NCI-H2171 treated with DMSO at 0.1 percent for 48 hours (cell line): ENCODE results near the gene LSP1.

Experiments
- DNase-seq: peaks from one replicate; lab custom pipeline; 2025; lab: John Stamatoyannopoulos, UW

The LSP1 gene

DNA sequence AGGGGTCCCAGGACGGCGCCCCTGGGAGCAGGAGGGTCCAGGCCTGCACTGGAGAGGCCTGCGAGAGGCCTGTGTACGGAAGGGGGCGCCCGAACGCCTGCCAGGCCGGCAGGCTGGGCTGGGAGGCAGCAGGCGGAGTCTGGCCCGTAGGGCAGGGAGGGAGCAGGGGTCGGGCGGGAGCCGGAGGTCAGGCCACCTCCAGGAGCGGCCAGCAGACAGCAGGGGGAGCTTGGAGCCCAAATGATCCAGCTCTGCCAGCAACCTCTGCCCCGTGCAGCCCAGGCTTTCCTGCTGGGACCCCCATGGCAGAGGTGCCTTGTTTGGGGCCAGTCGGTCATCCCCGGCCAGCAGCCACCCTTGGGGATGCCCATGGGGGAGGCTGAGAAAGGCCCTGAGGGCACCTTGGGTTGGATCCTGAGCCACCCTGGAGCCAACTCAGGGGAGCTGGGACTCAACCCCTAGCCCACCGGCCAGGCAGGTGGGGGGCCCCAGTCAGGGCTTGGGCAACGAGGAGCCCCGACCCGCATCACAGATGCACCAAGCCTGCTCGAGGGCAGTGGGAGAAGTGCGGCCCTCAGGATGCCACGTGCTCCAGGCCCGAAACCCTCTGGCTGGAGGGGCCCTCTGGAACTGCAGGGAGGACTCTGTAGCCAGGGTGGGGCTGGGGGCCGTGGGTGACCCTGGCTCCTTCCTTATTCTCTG lies 27.7 kb upstream of the LSP1 start:
- DNase-seq, result no peak

DNA sequence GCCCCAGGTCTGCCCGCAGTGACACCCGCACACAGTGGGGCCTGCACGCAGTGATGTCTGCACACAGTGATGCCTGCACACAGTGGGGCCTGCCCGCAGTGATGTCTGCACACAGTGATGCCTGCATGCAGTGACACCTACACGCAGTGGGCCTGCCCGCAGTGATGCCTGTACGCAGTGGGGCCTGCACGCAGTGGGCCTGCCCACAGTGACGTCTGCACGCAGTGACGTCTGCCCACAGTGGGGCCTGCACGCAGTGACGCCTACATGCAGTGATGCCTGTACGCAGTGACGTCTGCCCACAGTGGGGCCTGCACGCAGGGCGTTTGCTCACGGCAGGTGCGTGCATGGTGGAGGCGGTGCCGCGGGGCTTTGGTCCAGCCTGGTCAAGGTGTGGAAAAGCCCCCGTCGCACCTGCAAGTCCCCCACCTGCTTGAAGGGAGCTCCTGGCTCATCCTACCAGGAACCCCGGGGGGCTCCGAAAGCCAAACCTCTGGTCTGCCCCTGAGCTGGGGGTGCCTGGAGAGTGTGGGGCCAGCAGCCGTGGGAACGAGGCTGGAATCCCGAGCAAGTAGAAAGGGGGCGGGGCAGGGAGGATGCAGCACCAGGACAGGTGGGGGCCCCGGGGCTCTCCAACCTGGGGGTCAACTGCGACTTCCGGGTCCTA lies 27.0 kb upstream of the LSP1 start:
- no peak for DNase-seq

DNA sequence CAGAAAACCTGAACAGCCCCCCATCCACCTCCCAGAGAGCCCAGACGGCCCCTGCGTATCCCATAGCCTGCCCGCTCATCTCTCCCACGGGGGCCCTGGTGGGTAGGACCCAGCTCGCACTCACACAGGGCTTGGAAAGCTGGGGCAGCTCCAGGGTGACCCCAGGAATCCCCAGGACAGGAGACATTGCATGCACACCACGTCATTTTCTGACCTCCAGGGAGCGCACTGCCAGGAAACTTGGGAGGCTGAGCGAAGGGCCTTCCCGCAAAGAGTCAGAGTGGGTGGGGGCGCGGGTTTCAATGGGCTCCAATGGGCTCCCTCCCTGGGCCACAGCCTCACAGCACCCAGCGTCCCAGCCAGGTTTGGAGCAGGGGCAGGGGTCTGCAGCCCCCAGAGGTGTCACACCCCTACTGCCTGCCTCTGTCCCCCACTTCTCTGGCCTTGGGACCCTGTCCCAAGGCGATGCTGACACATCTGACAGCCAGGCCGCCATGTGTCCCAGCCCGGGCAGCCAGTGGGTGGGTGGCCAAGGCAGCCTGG lies 26.3 kb upstream of the LSP1 start:
- no peak for DNase-seq

DNA sequence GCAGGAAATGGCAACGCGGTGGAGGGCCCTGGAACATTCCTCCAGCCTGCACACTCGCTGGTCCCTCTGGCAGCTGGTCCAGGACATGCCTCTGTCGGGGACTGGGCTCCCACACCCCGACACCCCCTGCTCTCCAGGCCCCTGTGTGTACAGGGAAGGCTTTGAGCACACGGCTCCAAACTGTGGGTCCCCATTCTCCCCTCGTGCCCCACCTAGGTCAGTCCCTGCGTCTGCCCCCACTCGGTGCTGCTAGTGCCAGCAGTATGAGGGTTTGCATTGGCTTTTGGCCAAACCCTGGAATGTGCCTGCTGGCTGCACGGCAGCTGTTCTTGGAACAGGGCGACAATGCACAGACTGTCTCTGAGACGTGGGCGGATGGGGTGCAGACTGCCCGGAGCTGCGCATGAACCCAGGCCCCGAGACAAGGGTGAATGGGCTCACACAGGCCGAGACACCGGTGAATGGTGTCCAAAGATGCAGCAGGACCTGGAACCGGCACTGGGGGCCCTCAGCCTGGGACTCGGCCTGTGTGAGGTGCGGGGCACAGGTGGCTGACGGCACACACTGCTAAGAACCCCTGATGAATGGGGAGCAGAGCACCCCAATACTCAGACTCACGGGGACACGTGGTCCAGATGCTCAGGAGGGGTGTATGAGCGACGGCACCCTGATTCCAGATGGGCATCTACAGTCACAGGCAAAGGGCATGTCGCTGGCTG lies 25.6 kb upstream of the LSP1 start:
- peak; percentile 50 for DNase-seq

DNA sequence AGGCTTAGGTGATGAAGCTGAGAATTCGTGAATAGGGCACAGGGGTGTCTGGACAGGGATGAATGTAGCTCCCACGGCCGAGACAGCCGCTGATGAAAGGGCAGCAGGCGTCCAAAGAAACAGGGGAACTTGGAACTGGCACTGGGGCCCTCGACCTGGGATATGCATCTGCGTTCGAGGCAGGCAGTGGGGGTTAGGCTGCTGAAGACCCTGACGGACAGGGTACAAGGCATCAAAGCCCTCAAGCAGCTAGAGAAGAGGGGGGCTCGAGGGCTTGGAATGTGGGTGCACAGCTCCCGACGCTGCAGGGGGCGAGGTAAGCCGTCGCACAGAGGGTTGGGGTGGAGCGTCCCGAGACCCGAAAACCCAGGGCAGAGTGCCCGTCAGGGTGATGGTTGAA lies 25.0 kb upstream of the LSP1 start:
- no peak for DNase-seq

DNA sequence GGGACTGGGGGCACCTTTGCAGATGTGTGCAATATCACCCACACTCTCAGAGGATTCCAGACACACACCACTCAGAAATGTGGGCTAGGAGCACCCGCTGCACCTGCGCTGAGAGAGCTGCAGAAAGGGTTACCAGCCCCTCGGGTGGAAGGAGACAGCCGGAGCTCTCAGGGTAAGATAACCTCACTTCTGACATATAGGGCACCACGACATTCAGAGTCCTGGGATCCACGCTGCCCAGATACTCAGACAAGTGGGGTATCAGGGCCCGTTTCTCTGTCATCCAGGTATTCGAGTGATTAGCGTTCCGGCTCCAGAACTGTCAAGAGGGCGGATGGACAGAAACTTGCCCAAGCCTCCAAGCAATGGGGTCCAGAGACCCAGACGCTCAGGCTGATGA lies 24.3 kb upstream of the LSP1 start:
- no peak for DNase-seq

DNA sequence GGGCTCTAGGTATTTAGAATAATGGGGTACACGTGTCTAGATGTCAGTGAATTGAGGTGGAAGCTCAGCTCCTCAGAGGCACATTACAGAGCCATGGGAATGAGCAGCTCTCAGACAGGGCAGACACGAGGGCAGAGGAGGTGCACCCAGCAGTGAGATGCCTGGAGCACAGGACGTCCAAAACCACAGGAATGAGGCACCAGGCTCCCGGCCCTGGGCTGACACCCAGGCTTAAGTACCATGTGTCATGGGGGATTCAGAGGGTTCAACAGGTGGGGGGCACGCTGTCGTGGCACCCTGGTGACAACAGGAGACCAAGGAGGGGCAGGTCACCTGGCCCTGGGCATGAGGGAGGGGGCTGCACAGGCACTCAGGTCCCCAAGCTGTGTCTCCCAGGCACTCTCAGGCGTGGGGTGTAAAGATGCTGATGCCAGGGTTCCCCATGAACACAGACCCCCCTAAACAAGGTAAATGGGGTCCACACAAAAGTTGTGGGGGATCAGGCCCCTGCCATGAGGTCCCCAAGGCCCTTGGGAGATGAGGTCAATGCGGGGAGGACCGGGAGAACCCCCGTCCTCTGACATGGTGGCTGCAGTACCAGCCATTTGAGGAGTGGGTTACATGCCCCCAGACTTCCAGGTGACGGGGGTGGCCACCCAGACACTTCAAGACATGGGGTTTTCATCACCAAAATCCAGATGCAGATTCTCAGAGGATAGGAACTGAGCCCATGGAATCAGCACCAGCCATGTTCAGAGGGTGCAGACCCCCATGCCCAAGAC lies 23.7 kb upstream of the LSP1 start:
- DNase-seq, result no peak

DNA sequence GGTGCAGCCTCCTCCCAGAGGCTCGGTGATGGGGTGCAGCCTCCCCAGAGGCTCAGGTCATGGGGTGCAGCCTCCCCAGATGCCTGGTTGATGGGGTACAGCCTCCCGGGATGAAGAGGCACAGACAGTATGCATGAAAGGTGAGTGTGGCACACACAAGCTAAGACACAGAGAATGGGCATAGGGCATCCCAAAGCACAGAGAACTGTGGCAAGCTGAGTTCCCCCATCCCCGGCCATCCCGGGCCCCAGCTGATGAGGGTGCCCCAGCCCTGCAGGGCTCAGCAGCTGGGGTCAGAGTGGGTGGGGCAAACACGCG lies 22.9 kb upstream of the LSP1 start:
- DNase-seq, result no peak

DNA sequence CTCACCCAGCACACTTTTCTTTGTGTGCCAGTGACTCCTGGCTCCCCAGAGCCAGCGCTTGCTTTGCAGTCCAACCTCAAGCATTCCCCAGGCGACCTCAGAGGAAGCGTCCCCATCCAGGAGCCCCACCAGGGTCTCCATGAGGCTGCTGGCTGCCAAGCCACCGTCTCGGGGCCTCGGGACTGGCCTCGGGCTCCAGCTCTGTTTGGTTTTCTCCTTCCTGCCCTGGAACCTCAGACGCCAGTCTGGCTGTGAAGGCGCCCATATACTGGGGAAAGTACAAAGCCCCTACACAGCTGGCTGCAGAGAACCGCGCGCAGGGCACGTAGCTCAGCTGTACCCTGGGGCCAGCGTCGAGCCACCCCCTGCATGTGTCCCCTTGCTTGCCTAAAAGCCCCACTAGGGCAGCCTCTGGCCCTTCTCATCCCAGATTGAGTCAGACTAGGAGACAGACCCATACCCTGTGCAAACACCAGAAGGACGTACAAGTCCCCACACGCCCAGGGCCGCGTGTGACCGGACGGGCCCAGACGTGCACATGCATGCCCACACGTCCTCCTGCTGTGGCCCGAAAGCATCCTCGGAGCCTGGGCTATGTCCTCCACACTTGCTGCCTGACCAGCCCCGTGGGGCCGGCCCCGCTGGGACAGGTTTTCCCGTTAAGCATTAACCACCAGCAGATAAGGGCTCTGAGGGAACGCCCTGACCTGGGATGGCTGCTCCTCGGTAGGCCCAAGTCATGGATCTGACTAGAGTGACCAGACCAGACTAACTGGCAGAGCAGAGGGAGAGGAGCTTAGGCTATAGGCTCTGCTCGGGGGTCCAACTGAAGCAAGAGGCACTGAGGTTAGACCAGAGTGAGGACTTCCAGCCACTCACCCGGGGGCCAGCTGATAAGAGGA lies 22.3 kb upstream of the LSP1 start:
- DNase-seq, result no peak

DNA sequence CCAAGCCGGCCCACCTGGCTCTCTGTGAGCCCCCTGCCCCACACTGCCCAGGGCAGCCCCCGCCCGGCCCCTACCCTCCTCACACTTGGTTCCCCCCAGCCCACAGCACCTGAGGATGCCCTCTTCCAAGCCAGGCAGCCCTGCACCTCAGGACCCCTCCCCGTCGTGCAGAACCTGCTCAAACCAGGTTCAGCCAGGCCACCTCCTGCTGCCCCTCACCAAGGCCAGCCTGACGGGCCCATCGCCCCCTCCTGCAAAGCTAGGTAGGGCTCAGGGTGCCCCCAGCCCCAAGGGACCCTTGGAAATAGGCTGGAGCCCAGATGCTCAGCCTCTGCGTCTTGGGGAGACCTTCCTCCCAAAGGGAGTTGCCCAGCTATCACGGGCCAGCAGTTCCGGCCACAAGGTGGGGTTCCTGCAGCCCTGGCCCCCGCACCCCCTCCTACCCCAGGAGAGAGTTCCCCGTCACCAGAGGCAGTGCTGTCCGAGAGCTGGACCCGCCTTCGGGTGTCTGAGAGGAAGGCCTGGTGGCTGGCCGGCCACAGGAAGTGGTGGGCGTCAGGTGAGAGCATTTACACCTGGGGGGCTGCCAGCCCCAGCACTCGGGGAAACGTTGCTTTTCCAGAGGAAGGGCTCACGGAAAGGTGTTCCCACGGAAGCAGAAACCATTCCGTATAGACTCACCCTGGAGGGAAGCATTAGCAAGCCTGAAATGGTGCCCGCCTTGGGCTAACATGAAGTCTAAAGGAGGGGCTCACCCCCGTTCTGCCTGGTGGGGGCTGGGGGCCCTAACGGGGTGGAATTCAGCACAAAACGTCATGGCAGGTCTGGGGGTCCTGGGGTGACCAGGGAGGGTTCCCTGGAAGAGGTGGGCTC lies 21.3 kb upstream of the LSP1 start:
- DNase-seq, result no peak

DNA sequence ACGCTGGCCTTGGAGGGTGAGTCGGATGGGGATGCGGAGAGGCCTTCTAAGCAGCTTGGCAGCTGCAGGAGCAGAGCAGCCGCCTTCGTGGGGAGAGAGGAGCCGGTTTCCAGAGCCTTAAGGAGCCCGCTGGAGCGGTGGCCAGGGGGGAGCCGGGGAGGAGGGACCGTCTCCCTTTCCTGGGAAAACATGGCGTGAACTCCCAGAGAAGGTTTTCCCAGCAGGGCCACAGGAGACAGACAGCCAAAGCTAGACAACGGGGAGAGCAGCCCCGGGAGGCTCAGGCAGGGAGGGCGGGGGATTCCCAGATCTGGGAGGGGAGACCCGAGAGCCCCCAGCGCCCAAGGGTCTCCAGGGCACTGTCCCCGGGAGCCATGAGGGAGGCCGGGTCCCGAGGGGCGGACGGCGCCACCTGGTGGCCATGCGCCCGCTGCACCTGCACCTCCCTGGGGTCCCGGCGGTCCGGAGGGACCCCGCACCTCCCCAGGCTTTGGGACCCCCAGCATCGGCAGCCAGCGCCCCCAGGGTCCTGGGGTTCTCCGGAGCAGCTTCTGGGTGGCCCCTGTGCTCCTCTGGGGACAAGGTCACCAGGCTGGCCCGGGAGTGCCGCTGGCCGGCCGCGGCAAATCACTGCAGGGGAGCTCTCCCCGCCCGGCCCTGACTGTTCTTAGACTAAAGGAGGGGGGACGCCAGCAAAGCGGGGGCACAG lies 20.5 kb upstream of the LSP1 start:
- no peak for DNase-seq

DNA sequence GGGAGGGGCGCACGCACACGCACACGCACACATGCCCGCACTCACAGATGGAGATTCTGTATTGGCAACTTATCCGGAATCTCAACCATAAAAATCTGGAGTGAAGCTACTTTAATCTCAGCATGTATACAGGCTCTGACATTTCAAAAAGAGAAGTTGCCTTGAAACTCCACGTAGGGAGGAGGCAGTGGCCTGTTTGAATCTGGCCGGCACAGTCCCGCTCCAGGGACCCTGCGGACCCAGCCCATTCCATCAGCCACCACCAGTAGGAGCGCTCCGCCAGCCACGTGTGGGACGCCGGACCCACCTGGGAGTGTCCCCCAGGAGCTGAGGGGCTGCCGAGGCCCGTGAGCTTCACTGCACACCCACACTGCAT lies 20.0 kb upstream of the LSP1 start:
- no peak for DNase-seq

DNA sequence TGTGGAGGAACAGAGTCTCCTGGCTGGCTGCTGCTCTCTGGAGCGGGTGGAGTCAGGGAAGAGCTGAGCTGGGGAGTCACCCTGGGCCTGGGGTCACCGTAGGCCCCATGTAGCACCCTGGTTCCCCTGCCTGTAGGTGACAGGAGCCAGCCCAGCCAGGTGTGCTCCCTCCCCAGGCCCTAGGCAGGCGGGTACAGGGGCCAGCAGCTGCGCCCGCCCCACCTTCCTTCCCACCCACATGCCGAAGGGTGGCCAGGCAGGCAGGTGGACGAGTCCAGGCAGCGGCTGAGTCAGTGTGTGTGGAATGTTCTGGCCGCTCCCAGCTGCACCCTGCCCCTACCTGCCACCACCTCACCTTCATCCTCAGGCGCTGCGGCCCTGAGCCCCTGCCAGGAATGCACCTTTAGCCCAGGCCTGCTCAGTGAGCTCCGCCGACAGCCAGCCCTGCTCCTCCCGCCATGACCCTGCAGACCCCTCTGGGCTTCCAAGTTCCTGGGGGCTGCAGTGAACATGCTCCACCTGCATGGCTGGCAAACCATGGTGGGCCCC lies 18.7 kb upstream of the LSP1 start:
- no peak for DNase-seq

DNA sequence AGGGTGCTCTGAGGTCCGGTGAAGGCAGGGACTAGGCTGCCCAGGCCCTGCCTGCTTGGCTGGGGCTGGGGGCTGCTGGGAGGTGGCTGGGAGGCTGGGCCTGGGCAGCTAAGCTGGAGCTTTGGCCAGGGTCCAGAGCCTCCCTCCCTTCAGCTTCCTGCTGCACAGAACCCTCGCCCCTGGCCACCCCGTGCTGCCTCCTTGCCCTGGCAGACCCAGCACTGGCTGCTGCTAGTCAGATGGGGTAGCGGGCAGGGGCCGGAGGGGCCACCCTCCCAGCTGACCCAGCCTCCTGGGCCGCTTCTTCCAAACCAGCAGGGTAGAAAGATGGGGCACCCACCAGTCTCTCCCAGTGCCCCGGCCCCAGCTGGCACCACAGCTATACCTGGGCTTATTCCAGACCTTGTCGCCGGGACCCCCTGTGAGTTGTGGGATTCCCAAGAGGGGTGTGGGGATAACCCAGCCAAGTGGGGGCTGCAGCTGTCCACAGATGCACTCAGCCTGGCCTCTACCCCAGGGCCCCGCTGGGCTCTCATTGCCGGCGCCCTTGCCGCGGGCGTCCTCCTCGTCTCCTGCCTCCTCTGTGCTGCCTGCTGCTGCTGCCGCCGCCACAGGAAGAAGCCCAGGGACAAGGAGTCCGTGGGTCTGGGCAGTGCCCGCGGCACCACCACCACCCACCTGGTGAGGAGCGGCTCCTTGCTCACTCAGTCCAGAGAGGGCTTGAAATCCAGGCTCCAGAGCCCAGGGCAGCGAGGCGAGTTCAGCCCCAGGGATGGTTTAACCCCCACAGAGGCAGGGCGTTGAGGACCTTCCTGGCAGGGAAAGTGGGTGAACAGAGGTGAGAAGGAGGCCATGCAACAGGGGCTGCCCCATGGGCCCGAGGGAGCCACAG lies 17.9 kb upstream of the LSP1 start, which contains the start of gene SYT8:
SYT8 (plus strand) TSS at position 212 of the 892 bp plus-strand sequence; CDS start at position 328, 116 bp downstream.
- DNase-seq, result no peak

DNA sequence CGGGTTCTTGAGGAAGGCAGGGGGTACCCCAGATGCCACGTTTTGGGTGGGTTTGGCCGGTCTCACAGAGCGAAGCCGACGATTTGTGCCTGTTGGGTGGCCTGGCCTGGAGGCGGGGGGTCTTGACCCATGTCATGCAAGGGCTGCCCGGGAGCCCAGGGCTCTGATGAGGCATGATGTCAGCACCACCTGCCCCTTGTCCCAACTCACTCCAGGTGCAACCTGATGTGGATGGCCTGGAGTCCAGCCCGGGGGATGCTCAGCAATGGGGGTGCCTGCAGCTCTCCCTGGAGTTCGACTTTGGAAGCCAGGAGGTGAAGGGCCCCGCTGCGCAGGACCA lies 17.2 kb upstream of the LSP1 start:
- no peak for DNase-seq

DNA sequence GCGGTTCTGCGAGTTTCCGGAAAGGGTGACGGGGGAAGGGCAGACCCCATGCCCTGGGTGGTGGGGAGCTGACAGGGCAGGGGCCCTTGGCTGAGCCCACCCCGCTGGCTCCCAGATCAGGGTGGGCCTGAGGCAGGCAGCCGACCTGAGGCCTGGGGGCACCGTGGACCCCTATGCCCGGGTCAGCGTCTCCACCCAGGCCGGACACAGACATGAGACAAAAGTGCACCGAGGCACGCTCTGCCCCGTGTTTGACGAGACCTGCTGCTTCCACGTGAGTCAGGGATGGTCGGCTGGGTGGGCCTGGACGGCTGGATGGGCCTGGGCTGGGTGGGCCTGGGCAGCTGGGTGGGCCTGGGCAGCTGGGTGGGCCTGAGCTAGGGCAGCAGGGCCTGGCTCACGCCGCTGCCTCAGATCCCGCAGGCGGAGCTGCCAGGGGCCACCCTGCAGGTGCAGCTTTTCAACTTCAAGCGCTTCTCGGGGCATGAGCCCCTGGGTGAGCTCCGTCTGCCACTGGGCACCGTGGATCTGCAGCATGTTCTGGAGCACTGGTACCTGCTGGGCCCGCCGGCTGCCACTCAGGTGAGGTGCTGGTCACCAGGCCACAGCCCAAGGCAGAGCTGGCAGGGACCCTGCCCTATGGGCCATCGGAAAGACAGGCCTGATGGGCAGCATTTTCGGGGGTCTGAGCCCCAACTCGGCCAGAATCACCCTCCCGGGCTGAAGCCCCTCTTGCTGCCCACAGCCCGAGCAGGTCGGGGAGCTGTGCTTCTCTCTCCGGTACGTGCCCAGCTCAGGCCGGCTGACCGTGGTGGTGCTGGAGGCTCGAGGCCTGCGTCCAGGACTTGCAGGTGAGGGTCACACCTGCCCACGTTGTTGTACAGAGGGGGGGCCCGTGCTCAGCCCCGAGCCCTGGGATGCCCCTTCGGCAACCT lies 16.6 kb upstream of the LSP1 start:
- no peak for DNase-seq
